Activated CD4-positive, alpha-beta T cell treated with anti-CD3 and anti-CD28 coated beads for 24 hours (primary cell): Measurements from ENCODE around the gene NXF1.
"Not testable (repeated sequence)": the region's sequence is repeated elsewhere in the genome, so short reads cannot be mapped to it uniquely, and the experiment has no call there.

Experiments
- DNase-seq, 2 donors: peaks; one replicate each; pipeline ENCODE4 v3.0.0-alpha.2; 2020; ENCODE audit warnings: low read depth in 2 of 2

NXF1 gene

GRCh38 chr11:62832336-62833234, 27.3 kb upstream of the NXF1 start, which contains the start of gene TEX54:
TEX54 (minus strand) TSS chr11:62832841.
- DNase-seq = no peak

- DNase-seq = peak; percentile 99 to 100
These were observed 26.5 kb upstream of the NXF1 start, which contains the start of gene STX5 for GRCh38 chr11:62831520-62832335. STX5 (minus strand) TSS chr11:62832051; CDS start chr11:62831243, 808 bp downstream.

- DNase-seq = no peak
These were observed 25.8 kb upstream of the NXF1 start for GRCh38 chr11:62830904-62831519.

- not testable (repeated sequence) for DNase-seq
These were observed 22.9 kb upstream of the NXF1 start for GRCh38 chr11:62828130-62828529.

GRCh38 chr11:62823677-62824076, 18.4 kb upstream of the NXF1 start:
- DNase-seq = no peak

- no peak for DNase-seq
These were observed 11.9 kb upstream of the NXF1 start for GRCh38 chr11:62817129-62817528.

- DNase-seq = no peak
These were observed 11.3 kb upstream of the NXF1 start for GRCh38 chr11:62816557-62816956.

- DNase-seq = no peak
These were observed 6.4 kb upstream of the NXF1 start for GRCh38 chr11:62811659-62812058.

GRCh38 chr11:62810748-62811147, 5.5 kb upstream of the NXF1 start:
- DNase-seq = no peak

GRCh38 chr11:62806611-62807121, 1.4 kb upstream of the NXF1 start:
- DNase-seq = no peak

- DNase-seq = no peak
These were observed 761 bp upstream of the NXF1 start for GRCh38 chr11:62805961-62806441.

- no peak for DNase-seq
These were observed 747 bp downstream of the NXF1 start for GRCh38 chr11:62804310-62805075.

GRCh38 chr11:62801071-62801470, 4.2 kb downstream of the NXF1 start:
- DNase-seq = no peak

- no peak for DNase-seq
These were observed 5.8 kb downstream of the NXF1 start for GRCh38 chr11:62799486-62799885.

- DNase-seq = no peak
These were observed 9.0 kb downstream of the NXF1 start for GRCh38 chr11:62796281-62796680.

GRCh38 chr11:62794201-62794775, 11.0 kb downstream of the NXF1 start:
- DNase-seq = no peak

GRCh38 chr11:62792202-62792575, 13.1 kb downstream of the NXF1 start:
- no peak for DNase-seq

GRCh38 chr11:62791501-62792201, 13.6 kb downstream of the NXF1 start, which contains the start of gene TMEM223:
TMEM223 (minus strand) TSS chr11:62792006; CDS start chr11:62791994, 12 bp downstream.
- peak; percentile 85 to 87 for DNase-seq

GRCh38 chr11:62789576-62789975, 15.7 kb downstream of the NXF1 start:
- DNase-seq = no peak

- DNase-seq = no peak
These were observed 16.2 kb downstream of the NXF1 start for GRCh38 chr11:62788991-62789390.
